ENCODE data around the gene POLR1A. TPM values are rescaled to one million over a fixed set of nuclear protein-coding genes. Genes with fewer than 3 reads are reported as not detected.

Gene POLR1A
- total RNA-seq, 1 experiment from 2014 or later: 62.7 TPM

GRCh38 chr2:86138736-86139625 is 33.3 kb upstream of the POLR1A start:
- Histone ChIP-seq H2BK12ac (ENCODE audit: insufficient read length, low read depth, low read length) (no peak overlapping the region), H3K14ac (ENCODE audit: insufficient read depth, low read length) (no peak overlapping the region), H2AFZ (ENCODE audit: low read length) (no peak overlapping the region), H3K9ac (ENCODE audit: extremely low read depth, insufficient read length, low read length) (no peak overlapping the region), H3K27me3 (ENCODE audit: insufficient read depth, low read length) (no peaks in the 10 kb centered on the region), H4K20me1 (ENCODE audit: control insufficient read depth, insufficient read depth, insufficient read length) (no peaks in the 10 kb centered on the region), H4K5ac (ENCODE audit: insufficient read length, low read depth, low read length) (no peak overlapping the region), H3K79me1 (ENCODE audit: insufficient read depth, low read depth, low read length, poor library complexity, severe bottlenecking) (no peaks in the 10 kb centered on the region), H3K4me2 (ENCODE audit: insufficient read depth, insufficient read length, low read length) (no peak overlapping the region), H3K4me1 (ENCODE audit: insufficient read depth, low read length) (no peaks in the 10 kb centered on the region), H3K56ac (ENCODE audit: insufficient read length, low read depth, low read length) (no peak overlapping the region), H3K9me3 (ENCODE audit: control insufficient read depth, low read depth, low read length) (no peaks in the 10 kb centered on the region), H3K23me2 (ENCODE audit: insufficient read length, low read depth, low read length, poor library complexity, severe bottlenecking) (no peaks in the 10 kb centered on the region), H3K23ac (ENCODE audit: insufficient read length, low read depth, low read length) (no peak overlapping the region), H4K8ac (replicated peaks; ENCODE audit: insufficient read length, low read depth, low read length) (no peak overlapping the region), H2BK15ac (ENCODE audit: low read depth, low read length) (no peak overlapping the region), H3K79me2 (ENCODE audit: insufficient read depth, low read length) (no peaks in the 10 kb centered on the region), H4K91ac (ENCODE audit: insufficient read length, low read depth, low read length) (no peak overlapping the region), H3K4ac (ENCODE audit: low read depth, low read length) (no peak overlapping the region), H3K27ac (ENCODE audit: insufficient read length, low read depth, low read length) (no peak overlapping the region), H2BK120ac (ENCODE audit: low read depth, low read length, poor library complexity, severe bottlenecking) (no peak overlapping the region), H3K18ac (ENCODE audit: insufficient read length, low read depth, low read length) (no peak overlapping the region), H2BK20ac (ENCODE audit: low read depth, low read length, poor library complexity, severe bottlenecking) (no peak overlapping the region), H2BK5ac (ENCODE audit: insufficient read length, low read length) (no peak overlapping the region), H2AK5ac (ENCODE audit: insufficient read length, low read length) (no peak overlapping the region), H3T11ph (ENCODE audit: low read length) (no peak overlapping the region)
- DNase-seq: no peak
- H3K36me3 Mint-ChIP-seq (ENCODE audit: insufficient read depth in 1 of 3, low read depth in 3 of 3): peaks cover 48 to 94% (median 66%) of the 10 kb centered on the region in 3 experiments
- H3K27ac Mint-ChIP-seq: 0 out of 7 replicates have a peak overlapping the region, but pooled peaks of 1 of the 3 experiments have one; percentile 55
- H3K9me3 Mint-ChIP-seq: no peaks in the 10 kb centered on the region
- no peaks in the 10 kb centered on the region for H3K27me3 Mint-ChIP-seq (ENCODE audit: low read depth)
- H3K4me1 Mint-ChIP-seq: peaks cover 6 to 9% of the 10 kb centered on the region in 2 experiments; a peak in 3 of 4 replicates
- H3K4me3 Mint-ChIP-seq: no peak overlapping the region
- WGBS (ENCODE audit: extremely low coverage, insufficient read length, low lambda C conversion rate): no CpG with 5 or more reads among the region's 7 CpGs
- TF ChIP-seq CTCF (conservative IDR thresholded peaks at IDR 0.05): no peak
